HEK293 (cell line): Measurements from ENCODE around the gene DCST2.

ENCODE experiments used
- CTCF ChIA-PET: fragments of 350-600 bp; formaldehyde crosslinking; extraction: SDS; loops from one replicate; lab custom pipeline; 2021; ENCODE audit warnings: antibody characterized with exemption; lab: Yijun Ruan, JAX
- POLR2A ChIA-PET: fragments of 300-600 bp; formaldehyde crosslinking; extraction: SDS; loops from one replicate; lab custom pipeline; 2020; ENCODE audit warnings: antibody characterized with exemption, inconsistent platforms; lab: Yijun Ruan, JAX
- H3K27ac ChIP-seq: fragments of 200-500 bp; sonication (Bioruptor generic); 2 replicates; pipeline ENCODE4 v1.5.1; 2014; ENCODE audit warnings: low read depth, low read length, control low read depth, inconsistent platforms; ENCODE audit errors: extremely low read depth
- H3K36me3 ChIP-seq, 2 experiments: fragments of 200-500 bp in 1 of 2; sonication (Bioruptor generic) in 1 of 2; 1 replicate in 1 of 2; 2 replicates in 1 of 2; pipeline ENCODE4 v1.5.1; 2014 to 2017; ENCODE audit warnings: inconsistent platforms in 2 of 2, low read length in 2 of 2; ENCODE audit not compliant: control insufficient read depth in 2 of 2, insufficient read depth in 1 of 2
- H3K4me1 ChIP-seq: fragments of 200-500 bp; sonication (Bioruptor generic); 2 replicates; pipeline ENCODE4 v1.5.1; 2014; ENCODE audit warnings: mild to moderate bottlenecking, low read length, inconsistent platforms; ENCODE audit not compliant: control insufficient read depth, insufficient read depth
- H3K4me3 ChIP-seq: 2 replicates; pipeline ENCODE4 v1.5.1; 2011; ENCODE audit warnings: low read depth, mild to moderate bottlenecking, control low read depth, low read length, moderate library complexity
- H3K9me3 ChIP-seq: fragments of 200-500 bp; sonication (Bioruptor generic); 2 replicates; pipeline ENCODE4 v1.5.1; 2014; ENCODE audit warnings: low read depth, low read length, inconsistent platforms; ENCODE audit not compliant: control insufficient read depth, insufficient read depth
- GLIS2 ChIP-seq: fragments of 450-650 bp; formaldehyde crosslinking; IDR thresholded peaks from 2 replicates; pipeline ENCODE4 v1.5.1; 2016; ENCODE audit warnings: missing biosample characterization, missing genetic modification characterization
- KLF9 ChIP-seq: fragments of 450-650 bp; formaldehyde crosslinking; IDR thresholded peaks from 2 replicates; pipeline ENCODE4 v1.5.1; 2016; ENCODE audit warnings: missing biosample characterization, missing genetic modification characterization, low read depth
- RBAK ChIP-seq: fragments of 450-650 bp; formaldehyde crosslinking; IDR thresholded peaks from 2 replicates; pipeline ENCODE4 v1.5.1; 2016; ENCODE audit warnings: missing biosample characterization, missing genetic modification characterization
- ZBTB8A ChIP-seq: fragments of 450-650 bp; formaldehyde crosslinking; IDR thresholded peaks from 2 replicates; pipeline ENCODE4 v1.5.1; 2016; ENCODE audit warnings: missing biosample characterization, missing genetic modification characterization
- ZFHX2 ChIP-seq: fragments of 450-650 bp; formaldehyde crosslinking; conservative IDR thresholded peaks from 2 replicates; pipeline ENCODE4 v1.5.1; 2016; ENCODE audit warnings: missing biosample characterization, missing genetic modification characterization
- ZIC2 ChIP-seq: fragments of 450-650 bp; formaldehyde crosslinking; IDR thresholded peaks from 2 replicates; pipeline ENCODE4 v1.5.1; 2016; ENCODE audit warnings: missing biosample characterization, missing genetic modification characterization
- ZNF133 ChIP-seq: fragments of 450-650 bp; formaldehyde crosslinking; IDR thresholded peaks from 2 replicates; pipeline ENCODE4 v1.5.1; 2016; ENCODE audit warnings: missing biosample characterization, missing genetic modification characterization
- ZNF354C ChIP-seq: fragments of 450-650 bp; formaldehyde crosslinking; IDR thresholded peaks from 2 replicates; pipeline ENCODE4 v1.5.1; 2016; ENCODE audit warnings: missing biosample characterization, missing genetic modification characterization, low read depth, borderline replicate concordance
- ZNF391 ChIP-seq: fragments of 450-650 bp; formaldehyde crosslinking; IDR thresholded peaks from 2 replicates; pipeline ENCODE4 v1.5.1; 2016; ENCODE audit warnings: low read depth, missing biosample characterization, missing genetic modification characterization, borderline replicate concordance
- TF ChIP-seq, protein P1 (sequence below): fragments of 450-650 bp; formaldehyde crosslinking; conservative IDR thresholded peaks from 2 replicates; pipeline ENCODE4 v1.5.1; 2016; ENCODE audit warnings: low read depth, missing biosample characterization, missing genetic modification characterization
- TF ChIP-seq, protein P2 (sequence below): fragments of 450-650 bp; formaldehyde crosslinking; IDR thresholded peaks from 2 replicates; pipeline ENCODE4 v1.5.1; 2016; ENCODE audit warnings: missing biosample characterization, missing genetic modification characterization
- TF ChIP-seq, protein P3 (sequence below): fragments of 450-650 bp; formaldehyde crosslinking; IDR thresholded peaks from 2 replicates; pipeline ENCODE4 v1.5.1; 2016; ENCODE audit warnings: missing biosample characterization, missing genetic modification characterization
- TF ChIP-seq, protein P4 (sequence below): fragments of 450-650 bp; formaldehyde crosslinking; IDR thresholded peaks from 2 replicates; pipeline ENCODE4 v1.5.1; 2016; ENCODE audit warnings: missing biosample characterization, missing genetic modification characterization
- TF ChIP-seq, protein P5 (sequence below): fragments of 450-650 bp; formaldehyde crosslinking; conservative IDR thresholded peaks from 2 replicates; pipeline ENCODE4 v1.5.1; 2016; ENCODE audit warnings: low read depth, missing biosample characterization, missing genetic modification characterization
- TF ChIP-seq, protein P6 (sequence below): fragments of 450-650 bp; formaldehyde crosslinking; IDR thresholded peaks from 2 replicates; pipeline ENCODE4 v1.5.1; 2017; ENCODE audit warnings: missing biosample characterization, missing genetic modification characterization

Gene DCST2

DNA sequence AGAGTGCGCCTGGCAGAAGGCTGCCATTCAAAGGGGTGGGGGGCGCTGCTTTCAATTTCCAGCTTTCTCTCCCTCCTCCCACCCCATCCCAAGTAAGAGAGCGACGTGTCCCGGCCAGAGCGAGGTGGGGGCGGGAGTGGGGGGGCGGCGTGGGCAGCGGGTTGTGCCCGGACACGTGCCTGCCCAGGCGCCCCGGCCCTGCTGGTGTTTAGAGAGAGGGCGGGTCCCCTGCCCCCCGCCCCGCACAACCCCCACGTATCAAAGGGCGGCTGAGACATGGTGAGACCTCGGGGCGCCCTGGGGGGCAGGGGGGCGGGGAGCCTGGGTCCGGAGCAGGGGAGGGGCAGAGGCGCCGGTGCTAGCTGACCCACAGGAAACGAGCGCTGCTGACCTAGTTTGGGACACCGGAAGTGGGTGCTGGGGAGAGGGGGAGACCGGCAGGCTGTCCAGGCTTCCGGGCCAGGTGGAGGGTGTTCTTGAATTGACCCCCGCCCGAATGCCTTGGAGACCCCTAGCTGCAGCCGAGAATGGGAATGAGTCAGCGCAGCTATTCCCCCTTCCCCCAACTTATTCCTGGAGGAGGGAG, 29.7 kb downstream of the DCST2 start:
- ChIA-PET POLR2A (interaction anchor here (0.7 to 2.1 kb wide), 7 partner anchors 8 to 42 kb away, joined by 3 to 9 read pairs (median 7); partner anchors contain the start of genes FLAD1 and PYGO2), CTCF (interaction anchor here (1.1 to 2.1 kb wide), 4 partner anchors 9 to 81 kb away, joined by 3 to 11 read pairs (median 4); partner anchors contain the start of gene ADAM15)
- H3K4me3 ChIP-seq = peak overlapping the region; percentile 50
- H3K27ac ChIP-seq = peak overlapping the region; percentile 87; the same call in 1 of the 2 replicates
- no peaks in the 10 kb centered on the region for H3K36me3 ChIP-seq
- H3K9me3 ChIP-seq = no peaks in the 10 kb centered on the region
- peaks cover 13% of the 10 kb centered on the region for H3K4me1 ChIP-seq
- TF ChIP-seq ZIC2 (tag by site-specific recombination) (peak; percentile 86), ZFHX2 (peak; percentile 98), KLF9 (tag by site-specific recombination) (peak; percentile 51), RBAK (tag by site-specific recombination) (no peak), ZNF133 (no peak), ZNF354C (no peak), ZBTB8A (peak; percentile 34; the same call in 1 of the 2 replicates), GLIS2 (tag by site-specific recombination) (peak; percentile 88), ZNF391 (tag by site-specific recombination) (0 out of 2 replicates have a peak, but pooled peaks have one; percentile 10)
- TF ChIP-seq, protein P1, sequence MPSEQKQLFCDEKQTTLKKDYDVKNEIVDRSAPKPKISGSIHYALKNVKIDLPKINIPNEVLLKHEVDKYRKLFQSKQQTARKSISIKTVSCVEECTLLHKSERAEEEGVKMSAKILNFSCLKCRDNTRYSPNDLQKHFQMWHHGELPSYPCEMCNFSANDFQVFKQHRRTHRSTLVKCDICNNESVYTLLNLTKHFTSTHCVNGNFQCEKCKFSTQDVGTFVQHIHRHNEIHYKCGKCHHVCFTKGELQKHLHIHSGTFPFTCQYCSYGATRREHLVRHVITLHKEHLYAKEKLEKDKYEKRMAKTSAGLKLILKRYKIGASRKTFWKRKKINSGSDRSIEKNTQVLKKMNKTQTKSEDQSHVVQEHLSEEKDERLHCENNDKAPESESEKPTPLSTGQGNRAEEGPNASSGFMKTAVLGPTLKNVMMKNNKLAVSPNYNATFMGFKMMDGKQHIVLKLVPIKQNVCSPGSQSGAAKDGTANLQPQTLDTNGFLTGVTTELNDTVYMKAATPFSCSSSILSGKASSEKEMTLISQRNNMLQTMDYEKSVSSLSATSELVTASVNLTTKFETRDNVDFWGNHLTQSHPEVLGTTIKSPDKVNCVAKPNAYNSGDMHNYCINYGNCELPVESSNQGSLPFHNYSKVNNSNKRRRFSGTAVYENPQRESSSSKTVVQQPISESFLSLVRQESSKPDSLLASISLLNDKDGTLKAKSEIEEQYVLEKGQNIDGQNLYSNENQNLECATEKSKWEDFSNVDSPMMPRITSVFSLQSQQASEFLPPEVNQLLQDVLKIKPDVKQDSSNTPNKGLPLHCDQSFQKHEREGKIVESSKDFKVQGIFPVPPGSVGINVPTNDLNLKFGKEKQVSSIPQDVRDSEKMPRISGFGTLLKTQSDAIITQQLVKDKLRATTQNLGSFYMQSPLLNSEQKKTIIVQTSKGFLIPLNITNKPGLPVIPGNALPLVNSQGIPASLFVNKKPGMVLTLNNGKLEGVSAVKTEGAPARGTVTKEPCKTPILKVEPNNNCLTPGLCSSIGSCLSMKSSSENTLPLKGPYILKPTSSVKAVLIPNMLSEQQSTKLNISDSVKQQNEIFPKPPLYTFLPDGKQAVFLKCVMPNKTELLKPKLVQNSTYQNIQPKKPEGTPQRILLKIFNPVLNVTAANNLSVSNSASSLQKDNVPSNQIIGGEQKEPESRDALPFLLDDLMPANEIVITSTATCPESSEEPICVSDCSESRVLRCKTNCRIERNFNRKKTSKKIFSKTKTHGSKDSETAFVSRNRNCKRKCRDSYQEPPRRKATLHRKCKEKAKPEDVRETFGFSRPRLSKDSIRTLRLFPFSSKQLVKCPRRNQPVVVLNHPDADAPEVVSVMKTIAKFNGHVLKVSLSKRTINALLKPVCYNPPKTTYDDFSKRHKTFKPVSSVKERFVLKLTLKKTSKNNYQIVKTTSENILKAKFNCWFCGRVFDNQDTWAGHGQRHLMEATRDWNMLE (tag by site-specific recombination) = peak; percentile 35; the same call in 1 of the 2 replicates
- TF ChIP-seq, protein P2, sequence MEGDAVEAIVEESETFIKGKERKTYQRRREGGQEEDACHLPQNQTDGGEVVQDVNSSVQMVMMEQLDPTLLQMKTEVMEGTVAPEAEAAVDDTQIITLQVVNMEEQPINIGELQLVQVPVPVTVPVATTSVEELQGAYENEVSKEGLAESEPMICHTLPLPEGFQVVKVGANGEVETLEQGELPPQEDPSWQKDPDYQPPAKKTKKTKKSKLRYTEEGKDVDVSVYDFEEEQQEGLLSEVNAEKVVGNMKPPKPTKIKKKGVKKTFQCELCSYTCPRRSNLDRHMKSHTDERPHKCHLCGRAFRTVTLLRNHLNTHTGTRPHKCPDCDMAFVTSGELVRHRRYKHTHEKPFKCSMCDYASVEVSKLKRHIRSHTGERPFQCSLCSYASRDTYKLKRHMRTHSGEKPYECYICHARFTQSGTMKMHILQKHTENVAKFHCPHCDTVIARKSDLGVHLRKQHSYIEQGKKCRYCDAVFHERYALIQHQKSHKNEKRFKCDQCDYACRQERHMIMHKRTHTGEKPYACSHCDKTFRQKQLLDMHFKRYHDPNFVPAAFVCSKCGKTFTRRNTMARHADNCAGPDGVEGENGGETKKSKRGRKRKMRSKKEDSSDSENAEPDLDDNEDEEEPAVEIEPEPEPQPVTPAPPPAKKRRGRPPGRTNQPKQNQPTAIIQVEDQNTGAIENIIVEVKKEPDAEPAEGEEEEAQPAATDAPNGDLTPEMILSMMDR (tag by site-specific recombination) = no peak; the same call in 1 of the 2 replicates
- TF ChIP-seq, protein P3, sequence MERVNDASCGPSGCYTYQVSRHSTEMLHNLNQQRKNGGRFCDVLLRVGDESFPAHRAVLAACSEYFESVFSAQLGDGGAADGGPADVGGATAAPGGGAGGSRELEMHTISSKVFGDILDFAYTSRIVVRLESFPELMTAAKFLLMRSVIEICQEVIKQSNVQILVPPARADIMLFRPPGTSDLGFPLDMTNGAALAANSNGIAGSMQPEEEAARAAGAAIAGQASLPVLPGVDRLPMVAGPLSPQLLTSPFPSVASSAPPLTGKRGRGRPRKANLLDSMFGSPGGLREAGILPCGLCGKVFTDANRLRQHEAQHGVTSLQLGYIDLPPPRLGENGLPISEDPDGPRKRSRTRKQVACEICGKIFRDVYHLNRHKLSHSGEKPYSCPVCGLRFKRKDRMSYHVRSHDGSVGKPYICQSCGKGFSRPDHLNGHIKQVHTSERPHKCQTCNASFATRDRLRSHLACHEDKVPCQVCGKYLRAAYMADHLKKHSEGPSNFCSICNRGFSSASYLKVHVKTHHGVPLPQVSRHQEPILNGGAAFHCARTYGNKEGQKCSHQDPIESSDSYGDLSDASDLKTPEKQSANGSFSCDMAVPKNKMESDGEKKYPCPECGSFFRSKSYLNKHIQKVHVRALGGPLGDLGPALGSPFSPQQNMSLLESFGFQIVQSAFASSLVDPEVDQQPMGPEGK (tag by site-specific recombination) = peak; percentile 57
- TF ChIP-seq, protein P4, sequence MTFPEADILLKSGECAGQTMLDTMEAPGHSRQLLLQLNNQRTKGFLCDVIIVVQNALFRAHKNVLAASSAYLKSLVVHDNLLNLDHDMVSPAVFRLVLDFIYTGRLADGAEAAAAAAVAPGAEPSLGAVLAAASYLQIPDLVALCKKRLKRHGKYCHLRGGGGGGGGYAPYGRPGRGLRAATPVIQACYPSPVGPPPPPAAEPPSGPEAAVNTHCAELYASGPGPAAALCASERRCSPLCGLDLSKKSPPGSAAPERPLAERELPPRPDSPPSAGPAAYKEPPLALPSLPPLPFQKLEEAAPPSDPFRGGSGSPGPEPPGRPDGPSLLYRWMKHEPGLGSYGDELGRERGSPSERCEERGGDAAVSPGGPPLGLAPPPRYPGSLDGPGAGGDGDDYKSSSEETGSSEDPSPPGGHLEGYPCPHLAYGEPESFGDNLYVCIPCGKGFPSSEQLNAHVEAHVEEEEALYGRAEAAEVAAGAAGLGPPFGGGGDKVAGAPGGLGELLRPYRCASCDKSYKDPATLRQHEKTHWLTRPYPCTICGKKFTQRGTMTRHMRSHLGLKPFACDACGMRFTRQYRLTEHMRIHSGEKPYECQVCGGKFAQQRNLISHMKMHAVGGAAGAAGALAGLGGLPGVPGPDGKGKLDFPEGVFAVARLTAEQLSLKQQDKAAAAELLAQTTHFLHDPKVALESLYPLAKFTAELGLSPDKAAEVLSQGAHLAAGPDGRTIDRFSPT (tag by site-specific recombination) = peak; percentile 66; the same call in 1 of the 2 replicates
- TF ChIP-seq, protein P5, sequence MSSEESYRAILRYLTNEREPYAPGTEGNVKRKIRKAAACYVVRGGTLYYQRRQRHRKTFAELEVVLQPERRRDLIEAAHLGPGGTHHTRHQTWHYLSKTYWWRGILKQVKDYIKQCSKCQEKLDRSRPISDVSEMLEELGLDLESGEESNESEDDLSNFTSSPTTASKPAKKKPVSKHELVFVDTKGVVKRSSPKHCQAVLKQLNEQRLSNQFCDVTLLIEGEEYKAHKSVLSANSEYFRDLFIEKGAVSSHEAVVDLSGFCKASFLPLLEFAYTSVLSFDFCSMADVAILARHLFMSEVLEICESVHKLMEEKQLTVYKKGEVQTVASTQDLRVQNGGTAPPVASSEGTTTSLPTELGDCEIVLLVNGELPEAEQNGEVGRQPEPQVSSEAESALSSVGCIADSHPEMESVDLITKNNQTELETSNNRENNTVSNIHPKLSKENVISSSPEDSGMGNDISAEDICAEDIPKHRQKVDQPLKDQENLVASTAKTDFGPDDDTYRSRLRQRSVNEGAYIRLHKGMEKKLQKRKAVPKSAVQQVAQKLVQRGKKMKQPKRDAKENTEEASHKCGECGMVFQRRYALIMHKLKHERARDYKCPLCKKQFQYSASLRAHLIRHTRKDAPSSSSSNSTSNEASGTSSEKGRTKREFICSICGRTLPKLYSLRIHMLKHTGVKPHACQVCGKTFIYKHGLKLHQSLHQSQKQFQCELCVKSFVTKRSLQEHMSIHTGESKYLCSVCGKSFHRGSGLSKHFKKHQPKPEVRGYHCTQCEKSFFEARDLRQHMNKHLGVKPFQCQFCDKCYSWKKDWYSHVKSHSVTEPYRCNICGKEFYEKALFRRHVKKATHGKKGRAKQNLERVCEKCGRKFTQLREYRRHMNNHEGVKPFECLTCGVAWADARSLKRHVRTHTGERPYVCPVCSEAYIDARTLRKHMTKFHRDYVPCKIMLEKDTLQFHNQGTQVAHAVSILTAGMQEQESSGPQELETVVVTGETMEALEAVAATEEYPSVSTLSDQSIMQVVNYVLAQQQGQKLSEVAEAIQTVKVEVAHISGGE = peak; percentile 86
- TF ChIP-seq, protein P6, sequence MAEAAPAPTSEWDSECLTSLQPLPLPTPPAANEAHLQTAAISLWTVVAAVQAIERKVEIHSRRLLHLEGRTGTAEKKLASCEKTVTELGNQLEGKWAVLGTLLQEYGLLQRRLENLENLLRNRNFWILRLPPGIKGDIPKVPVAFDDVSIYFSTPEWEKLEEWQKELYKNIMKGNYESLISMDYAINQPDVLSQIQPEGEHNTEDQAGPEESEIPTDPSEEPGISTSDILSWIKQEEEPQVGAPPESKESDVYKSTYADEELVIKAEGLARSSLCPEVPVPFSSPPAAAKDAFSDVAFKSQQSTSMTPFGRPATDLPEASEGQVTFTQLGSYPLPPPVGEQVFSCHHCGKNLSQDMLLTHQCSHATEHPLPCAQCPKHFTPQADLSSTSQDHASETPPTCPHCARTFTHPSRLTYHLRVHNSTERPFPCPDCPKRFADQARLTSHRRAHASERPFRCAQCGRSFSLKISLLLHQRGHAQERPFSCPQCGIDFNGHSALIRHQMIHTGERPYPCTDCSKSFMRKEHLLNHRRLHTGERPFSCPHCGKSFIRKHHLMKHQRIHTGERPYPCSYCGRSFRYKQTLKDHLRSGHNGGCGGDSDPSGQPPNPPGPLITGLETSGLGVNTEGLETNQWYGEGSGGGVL (tag by site-specific recombination) = peak; percentile 22
